HepG2 (cell line): ENCODE measurements around the gene HSD3B7. TPM values are rescaled to one million over a fixed set of nuclear protein-coding genes. Genes with fewer than 3 reads are reported as not detected.

Experiments
- CEBPB ChIP-seq: IDR thresholded peaks from 2 replicates; pipeline ENCODE4 v1.6.1; 2011; ENCODE audit warnings: low read depth, low read length, improper control_type of control experiment, borderline replicate concordance
- CENPT ChIP-seq: sonication (generic); formaldehyde crosslinking; IDR thresholded peaks from 2 replicates; pipeline ENCODE4 v1.8.0; 2022; ENCODE audit warnings: low read depth, mild to moderate bottlenecking, moderate library complexity, missing genetic modification reagents
- HIVEP1 ChIP-seq: sonication (generic); formaldehyde crosslinking; IDR thresholded peaks from 2 replicates; pipeline ENCODE4 v1.4.0; 2020; ENCODE audit warnings: mild to moderate bottlenecking, missing genetic modification reagents
- HNF1B ChIP-seq: sonication (generic); formaldehyde crosslinking; IDR thresholded peaks from 2 replicates; pipeline ENCODE4 v1.5.1; 2020; ENCODE audit warnings: mild to moderate bottlenecking, moderate library complexity, missing genetic modification reagents
- PCBP2 ChIP-seq: fragments of 200-400 bp; formaldehyde crosslinking; optimal IDR thresholded peaks from 2 replicates; pipeline ENCODE3; 2018; ENCODE audit warnings: low read length, low read depth; ENCODE audit not compliant: poor library complexity, severe bottlenecking
- SOX6 ChIP-seq, 2 experiments: fragments of 450-650 bp in 1 of 2; sonication (generic) in 1 of 2; formaldehyde crosslinking in 1 of 2; IDR thresholded peaks; 2 replicates each; pipeline versions ENCODE4 v1.4.0 to v1.6.1; 2017 to 2020; ENCODE audit warnings: antibody characterized with exemption in 1 of 2, mild to moderate bottlenecking in 1 of 2, missing genetic modification reagents in 1 of 2
- TCF7L2 ChIP-seq: IDR thresholded peaks from 2 replicates; pipeline ENCODE4 v1.6.1; 2011; ENCODE audit warnings: mild to moderate bottlenecking, low read depth, low read length, moderate library complexity
- ZBTB34 ChIP-seq: sonication (generic); formaldehyde crosslinking; IDR thresholded peaks from 2 replicates; pipeline ENCODE4 v1.8.0; 2022; ENCODE audit warnings: mild to moderate bottlenecking, missing genetic modification reagents
- ZFP90 ChIP-seq: sonication (generic); formaldehyde crosslinking; IDR thresholded peaks from 2 replicates; pipeline ENCODE4 v1.8.0; 2022; ENCODE audit warnings: missing genetic modification reagents, mild to moderate bottlenecking, inconsistent platforms, borderline replicate concordance
- ZNF335 ChIP-seq: sonication (generic); formaldehyde crosslinking; IDR thresholded peaks from 2 replicates; pipeline ENCODE4 v1.4.0; 2020; ENCODE audit warnings: missing genetic modification reagents
- ZNF501 ChIP-seq: sonication (generic); formaldehyde crosslinking; IDR thresholded peaks from 2 replicates; pipeline ENCODE4 v1.5.1; 2020; ENCODE audit warnings: mild to moderate bottlenecking, moderate library complexity, missing genetic modification reagents
- ZNF629 ChIP-seq: sonication (generic); formaldehyde crosslinking; conservative IDR thresholded peaks from 2 replicates; pipeline ENCODE4 v1.5.0; 2020; ENCODE audit warnings: missing genetic modification reagents
- ZNF766 ChIP-seq: sonication (generic); formaldehyde crosslinking; IDR thresholded peaks from 2 replicates; pipeline ENCODE4 v1.5.0; 2020; ENCODE audit warnings: missing genetic modification reagents, borderline replicate concordance
- polyA plus RNA-seq, 8 experiments: library from polyadenylated mRNA; depleted of rRNA in 3 of 8; stranded (reverse) in 7 of 8; unstranded in 1 of 8; fragments of >200 nt; fragmentation: Illumina TruSeq in 4 of 8; extraction: Trizol in 4 of 8; gene quantifications; 2 replicates each; pipeline versions ENCODE4 v1.2.1 to v1.2.3, GENCODE V29; 2011 to 2016; ENCODE audit warnings: low read depth in 4 of 8, missing spikeins in 1 of 8, mixed read lengths in 1 of 8; ENCODE audit not compliant: insufficient read depth in 1 of 8
- total RNA-seq, 5 experiments: library from RNA; depleted of rRNA; stranded (reverse); fragments of >200 nt; fragmentation: Illumina TruSeq; extraction: Trizol; gene quantifications; 2 replicates each; pipeline ENCODE4 v1.2.3, GENCODE V29; 2016; ENCODE audit warnings: low read depth in 1 of 5
- TF ChIP-seq, protein P1 (sequence below): sonication (generic); formaldehyde crosslinking; IDR thresholded peaks from 2 replicates; pipeline ENCODE4 v1.5.0; 2020; ENCODE audit warnings: mild to moderate bottlenecking, missing genetic modification reagents, borderline replicate concordance
- TF ChIP-seq, protein P2 (sequence below): sonication (generic); formaldehyde crosslinking; IDR thresholded peaks from 2 replicates; pipeline ENCODE4 v1.4.0; 2020; ENCODE audit warnings: missing genetic modification reagents

HSD3B7 gene
- total and polyA plus RNA-seq, 2 of the 13 experiments (the other 11 are each of a cell fraction or from before 2014, with no cell fraction given), result 32.9 to 69.7 TPM

GRCh38 chr16:30951193-30951592, 33.8 kb upstream of the HSD3B7 start (continued):
- TF ChIP-seq ZBTB34 (CRISPR knock-in tag), result no peak
- TF ChIP-seq, protein P1, sequence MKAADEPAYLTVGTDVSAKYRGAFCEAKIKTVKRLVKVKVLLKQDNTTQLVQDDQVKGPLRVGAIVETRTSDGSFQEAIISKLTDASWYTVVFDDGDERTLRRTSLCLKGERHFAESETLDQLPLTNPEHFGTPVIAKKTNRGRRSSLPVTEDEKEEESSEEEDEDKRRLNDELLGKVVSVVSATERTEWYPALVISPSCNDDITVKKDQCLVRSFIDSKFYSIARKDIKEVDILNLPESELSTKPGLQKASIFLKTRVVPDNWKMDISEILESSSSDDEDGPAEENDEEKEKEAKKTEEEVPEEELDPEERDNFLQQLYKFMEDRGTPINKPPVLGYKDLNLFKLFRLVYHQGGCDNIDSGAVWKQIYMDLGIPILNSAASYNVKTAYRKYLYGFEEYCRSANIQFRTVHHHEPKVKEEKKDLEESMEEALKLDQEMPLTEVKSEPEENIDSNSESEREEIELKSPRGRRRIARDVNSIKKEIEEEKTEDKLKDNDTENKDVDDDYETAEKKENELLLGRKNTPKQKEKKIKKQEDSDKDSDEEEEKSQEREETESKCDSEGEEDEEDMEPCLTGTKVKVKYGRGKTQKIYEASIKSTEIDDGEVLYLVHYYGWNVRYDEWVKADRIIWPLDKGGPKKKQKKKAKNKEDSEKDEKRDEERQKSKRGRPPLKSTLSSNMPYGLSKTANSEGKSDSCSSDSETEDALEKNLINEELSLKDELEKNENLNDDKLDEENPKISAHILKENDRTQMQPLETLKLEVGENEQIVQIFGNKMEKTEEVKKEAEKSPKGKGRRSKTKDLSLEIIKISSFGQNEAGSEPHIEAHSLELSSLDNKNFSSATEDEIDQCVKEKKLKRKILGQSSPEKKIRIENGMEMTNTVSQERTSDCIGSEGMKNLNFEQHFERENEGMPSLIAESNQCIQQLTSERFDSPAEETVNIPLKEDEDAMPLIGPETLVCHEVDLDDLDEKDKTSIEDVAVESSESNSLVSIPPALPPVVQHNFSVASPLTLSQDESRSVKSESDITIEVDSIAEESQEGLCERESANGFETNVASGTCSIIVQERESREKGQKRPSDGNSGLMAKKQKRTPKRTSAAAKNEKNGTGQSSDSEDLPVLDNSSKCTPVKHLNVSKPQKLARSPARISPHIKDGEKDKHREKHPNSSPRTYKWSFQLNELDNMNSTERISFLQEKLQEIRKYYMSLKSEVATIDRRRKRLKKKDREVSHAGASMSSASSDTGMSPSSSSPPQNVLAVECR, result no peak
- TF ChIP-seq TCF7L2, result no peak
- no peak for TF ChIP-seq CEBPB
- no peak for TF ChIP-seq HIVEP1 (CRISPR knock-in tag)
- no peak for TF ChIP-seq PCBP2
- TF ChIP-seq ZNF335, result no peak
- TF ChIP-seq, protein P2, sequence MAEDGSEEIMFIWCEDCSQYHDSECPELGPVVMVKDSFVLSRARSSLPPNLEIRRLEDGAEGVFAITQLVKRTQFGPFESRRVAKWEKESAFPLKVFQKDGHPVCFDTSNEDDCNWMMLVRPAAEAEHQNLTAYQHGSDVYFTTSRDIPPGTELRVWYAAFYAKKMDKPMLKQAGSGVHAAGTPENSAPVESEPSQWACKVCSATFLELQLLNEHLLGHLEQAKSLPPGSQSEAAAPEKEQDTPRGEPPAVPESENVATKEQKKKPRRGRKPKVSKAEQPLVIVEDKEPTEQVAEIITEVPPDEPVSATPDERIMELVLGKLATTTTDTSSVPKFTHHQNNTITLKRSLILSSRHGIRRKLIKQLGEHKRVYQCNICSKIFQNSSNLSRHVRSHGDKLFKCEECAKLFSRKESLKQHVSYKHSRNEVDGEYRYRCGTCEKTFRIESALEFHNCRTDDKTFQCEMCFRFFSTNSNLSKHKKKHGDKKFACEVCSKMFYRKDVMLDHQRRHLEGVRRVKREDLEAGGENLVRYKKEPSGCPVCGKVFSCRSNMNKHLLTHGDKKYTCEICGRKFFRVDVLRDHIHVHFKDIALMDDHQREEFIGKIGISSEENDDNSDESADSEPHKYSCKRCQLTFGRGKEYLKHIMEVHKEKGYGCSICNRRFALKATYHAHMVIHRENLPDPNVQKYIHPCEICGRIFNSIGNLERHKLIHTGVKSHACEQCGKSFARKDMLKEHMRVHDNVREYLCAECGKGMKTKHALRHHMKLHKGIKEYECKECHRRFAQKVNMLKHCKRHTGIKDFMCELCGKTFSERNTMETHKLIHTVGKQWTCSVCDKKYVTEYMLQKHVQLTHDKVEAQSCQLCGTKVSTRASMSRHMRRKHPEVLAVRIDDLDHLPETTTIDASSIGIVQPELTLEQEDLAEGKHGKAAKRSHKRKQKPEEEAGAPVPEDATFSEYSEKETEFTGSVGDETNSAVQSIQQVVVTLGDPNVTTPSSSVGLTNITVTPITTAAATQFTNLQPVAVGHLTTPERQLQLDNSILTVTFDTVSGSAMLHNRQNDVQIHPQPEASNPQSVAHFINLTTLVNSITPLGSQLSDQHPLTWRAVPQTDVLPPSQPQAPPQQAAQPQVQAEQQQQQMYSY, result no peak
- TF ChIP-seq ZNF766 (CRISPR knock-in tag), result no peak
- TF ChIP-seq CENPT, result no peak
- TF ChIP-seq ZNF629, result peak; percentile 85
- TF ChIP-seq SOX6 (IDR thresholded peaks at IDR 0.05), result no peak
- no peak for TF ChIP-seq SOX6 (CRISPR knock-in tag; IDR thresholded peaks at IDR 0.05)
- no peak for TF ChIP-seq ZNF501 (CRISPR knock-in tag)
- peak; percentile 6; the same call in 1 of the 2 replicates for TF ChIP-seq ZFP90 (CRISPR knock-in tag)
- no peak for TF ChIP-seq HNF1B (CRISPR knock-in tag)
- TF ChIP-seq, all 625 proteins: peak for 3
